GM12892 (cell line): ENCODE results near the gene SBF1.

Experiments used
- POLR2A ChIP-seq: IDR thresholded peaks from 2 replicates; pipeline ENCODE4 v1.6.1; 2011; ENCODE audit warnings: low read depth, low read length, control low read depth
- POLR2AphosphoS5 ChIP-seq: IDR thresholded peaks from 2 replicates; pipeline ENCODE4 v1.6.1; 2011; ENCODE audit warnings: low read depth, low read length, control low read depth

DNA sequence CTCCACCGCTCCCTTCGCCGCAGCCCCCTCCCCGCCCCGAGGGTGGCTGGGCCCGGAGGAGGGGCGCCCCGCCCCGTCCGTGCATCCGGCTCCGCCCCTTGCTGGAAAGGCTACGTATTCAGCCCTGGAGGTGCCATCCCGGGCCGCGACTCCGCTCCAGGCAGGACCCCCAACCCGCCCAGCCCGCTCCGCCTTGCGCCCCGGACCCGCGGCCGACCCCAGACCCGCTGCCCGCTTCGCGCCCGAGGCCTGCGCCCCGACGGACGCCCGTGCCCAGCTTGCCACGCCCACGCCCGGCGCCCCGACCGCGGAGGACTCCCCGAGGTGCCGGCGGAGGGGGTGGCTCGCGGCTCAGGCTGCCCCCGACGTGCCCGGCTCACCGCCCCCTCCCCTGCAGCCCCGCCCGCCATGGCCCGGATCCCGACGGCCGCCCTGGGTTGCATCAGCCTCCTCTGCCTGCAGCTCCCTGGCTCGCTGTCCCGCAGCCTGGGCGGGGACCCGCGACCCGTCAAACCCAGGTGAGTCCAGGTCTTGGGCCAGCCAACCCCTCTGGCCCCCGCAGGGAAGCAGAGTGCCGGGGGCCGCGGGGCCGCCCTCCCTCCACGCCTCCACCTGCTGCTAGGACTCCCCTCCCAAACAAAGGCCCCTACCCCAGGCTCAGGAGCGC lies 6.7 kb upstream of the SBF1 start, which contains the start of gene ADM2:
- TF ChIP-seq POLR2A (no peak), POLR2AphosphoS5 (no peak)
